ENCODE data around the gene DHX34. TPM values are rescaled to one million over a fixed set of nuclear protein-coding genes. Genes with fewer than 3 reads are reported as not detected.

Gene DHX34
- total and polyA plus RNA-seq, 2 donors from 2014 or later: 7.2 to 13.6 TPM

DNA sequence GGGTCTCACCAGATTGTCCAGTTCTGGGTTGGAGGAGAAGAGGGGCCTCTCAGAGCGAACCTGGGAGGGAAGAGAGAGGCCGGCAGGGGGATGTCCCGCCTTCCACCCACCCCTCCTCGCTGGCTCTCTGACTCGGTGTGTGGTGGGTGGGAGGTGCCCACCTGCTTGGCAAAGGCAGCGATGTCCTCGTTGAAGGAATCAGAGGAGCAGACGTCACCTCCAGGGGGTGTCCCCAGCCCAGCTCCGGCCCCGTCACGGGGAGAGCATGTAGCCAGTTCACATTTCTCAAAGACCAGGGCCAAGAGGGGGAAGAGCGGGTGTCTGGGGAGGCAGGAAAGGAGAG lies 67.5 kb downstream of the DHX34 start:
- no peak overlapping the region for H3K27ac ChIP-seq (ENCODE audit: low read depth in 2 of 2, low read length in 2 of 2)
- H3K9ac ChIP-seq (ENCODE audit: low read length in 3 of 3): no peak overlapping the region
- intact Hi-C loops (cut with DNase I): loop anchor here (10.0 kb wide), 1 partner anchor 122 kb away; no protein-coding TSS in a partner anchor
- H3K4me3 ChIP-seq (ENCODE audit: low read length in 3 of 3): no peak overlapping the region
- TF ChIP-seq, protein P1, sequence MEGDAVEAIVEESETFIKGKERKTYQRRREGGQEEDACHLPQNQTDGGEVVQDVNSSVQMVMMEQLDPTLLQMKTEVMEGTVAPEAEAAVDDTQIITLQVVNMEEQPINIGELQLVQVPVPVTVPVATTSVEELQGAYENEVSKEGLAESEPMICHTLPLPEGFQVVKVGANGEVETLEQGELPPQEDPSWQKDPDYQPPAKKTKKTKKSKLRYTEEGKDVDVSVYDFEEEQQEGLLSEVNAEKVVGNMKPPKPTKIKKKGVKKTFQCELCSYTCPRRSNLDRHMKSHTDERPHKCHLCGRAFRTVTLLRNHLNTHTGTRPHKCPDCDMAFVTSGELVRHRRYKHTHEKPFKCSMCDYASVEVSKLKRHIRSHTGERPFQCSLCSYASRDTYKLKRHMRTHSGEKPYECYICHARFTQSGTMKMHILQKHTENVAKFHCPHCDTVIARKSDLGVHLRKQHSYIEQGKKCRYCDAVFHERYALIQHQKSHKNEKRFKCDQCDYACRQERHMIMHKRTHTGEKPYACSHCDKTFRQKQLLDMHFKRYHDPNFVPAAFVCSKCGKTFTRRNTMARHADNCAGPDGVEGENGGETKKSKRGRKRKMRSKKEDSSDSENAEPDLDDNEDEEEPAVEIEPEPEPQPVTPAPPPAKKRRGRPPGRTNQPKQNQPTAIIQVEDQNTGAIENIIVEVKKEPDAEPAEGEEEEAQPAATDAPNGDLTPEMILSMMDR (IDR thresholded peaks at IDR 0.05; ENCODE audit: borderline replicate concordance, extremely low read depth, insufficient read depth): no peak
- H3K36me3 ChIP-seq (ENCODE audit: control insufficient read depth in 2 of 3, insufficient read depth in 3 of 3, low read length in 3 of 3): no peaks in the 10 kb centered on the region
- peak in 2 of 5 donors; percentile 53 to 65 for DNase-seq
- FAIRE-seq: no peak
- H3K9me3 ChIP-seq (ENCODE audit: control insufficient read depth in 2 of 3, insufficient read depth in 1 of 3, low read length in 3 of 3): no peaks in the 10 kb centered on the region
- peaks cover 10% of the 10 kb centered on the region for H3K27me3 ChIP-seq (ENCODE audit: control insufficient read depth, insufficient read depth, low read length)
- peaks cover 0 to 2% (median 0%) of the 10 kb centered on the region in 3 donors for H3K4me1 ChIP-seq (ENCODE audit: control insufficient read depth in 2 of 3, insufficient read depth in 2 of 3, low read depth in 1 of 3, low read length in 3 of 3)

DNA sequence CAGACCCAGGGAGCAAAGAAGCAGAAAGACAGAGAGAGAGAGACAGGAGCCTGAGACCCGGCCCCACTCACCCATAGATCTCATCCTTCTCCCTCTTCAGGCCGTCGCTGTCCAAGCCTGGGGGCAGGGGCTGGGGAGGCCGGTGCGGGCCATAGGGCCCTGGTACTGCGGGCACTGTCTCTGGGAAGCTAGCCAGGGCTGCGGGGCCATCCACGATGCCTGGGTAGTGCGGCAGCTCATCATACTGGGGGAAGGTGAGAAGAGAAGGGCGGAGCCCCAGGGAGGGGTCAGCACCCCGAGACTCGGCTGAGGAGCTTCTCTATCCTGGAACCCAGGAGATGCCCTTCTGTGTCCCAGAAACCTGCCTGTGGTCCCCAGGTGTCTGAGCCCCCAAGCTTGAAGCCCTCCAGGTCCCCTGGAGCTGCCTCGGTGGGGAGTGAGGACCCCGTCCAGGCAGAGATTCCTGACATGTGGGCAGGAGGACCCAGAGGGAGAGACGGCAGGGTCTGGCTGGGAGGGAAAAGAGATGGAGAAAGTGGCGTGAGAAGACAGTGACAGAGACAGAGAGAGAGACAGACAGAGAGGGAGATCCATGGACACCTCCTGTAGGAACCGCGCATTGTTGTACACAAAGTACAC lies 68.1 kb downstream of the DHX34 start:
- H3K4me1 ChIP-seq (ENCODE audit: control insufficient read depth in 2 of 3, insufficient read depth in 2 of 3, low read depth in 1 of 3, low read length in 3 of 3): peaks cover 0 to 2% (median 0%) of the 10 kb centered on the region in 3 donors
- H3K27ac ChIP-seq (ENCODE audit: low read depth in 2 of 2, low read length in 2 of 2): no peak overlapping the region
- DNase-seq: peak in 2 of 5 donors; percentile 47 to 60
- no peaks in the 10 kb centered on the region for H3K9me3 ChIP-seq (ENCODE audit: control insufficient read depth in 2 of 3, insufficient read depth in 1 of 3, low read length in 3 of 3)
- TF ChIP-seq, protein P1 (IDR thresholded peaks at IDR 0.05; ENCODE audit: borderline replicate concordance, extremely low read depth, insufficient read depth): no peak
- no peak for FAIRE-seq
- intact Hi-C loops (cut with DNase I): loop anchor here (10.0 kb wide), 1 partner anchor 122 kb away; no protein-coding TSS in a partner anchor
- H3K36me3 ChIP-seq (ENCODE audit: control insufficient read depth in 2 of 3, insufficient read depth in 3 of 3, low read length in 3 of 3): no peaks in the 10 kb centered on the region
- H3K4me3 ChIP-seq (ENCODE audit: low read length in 3 of 3): no peak overlapping the region
- H3K27me3 ChIP-seq (ENCODE audit: control insufficient read depth, insufficient read depth, low read length): peaks cover 10% of the 10 kb centered on the region
- H3K9ac ChIP-seq (ENCODE audit: low read length in 3 of 3): no peak overlapping the region

DNA sequence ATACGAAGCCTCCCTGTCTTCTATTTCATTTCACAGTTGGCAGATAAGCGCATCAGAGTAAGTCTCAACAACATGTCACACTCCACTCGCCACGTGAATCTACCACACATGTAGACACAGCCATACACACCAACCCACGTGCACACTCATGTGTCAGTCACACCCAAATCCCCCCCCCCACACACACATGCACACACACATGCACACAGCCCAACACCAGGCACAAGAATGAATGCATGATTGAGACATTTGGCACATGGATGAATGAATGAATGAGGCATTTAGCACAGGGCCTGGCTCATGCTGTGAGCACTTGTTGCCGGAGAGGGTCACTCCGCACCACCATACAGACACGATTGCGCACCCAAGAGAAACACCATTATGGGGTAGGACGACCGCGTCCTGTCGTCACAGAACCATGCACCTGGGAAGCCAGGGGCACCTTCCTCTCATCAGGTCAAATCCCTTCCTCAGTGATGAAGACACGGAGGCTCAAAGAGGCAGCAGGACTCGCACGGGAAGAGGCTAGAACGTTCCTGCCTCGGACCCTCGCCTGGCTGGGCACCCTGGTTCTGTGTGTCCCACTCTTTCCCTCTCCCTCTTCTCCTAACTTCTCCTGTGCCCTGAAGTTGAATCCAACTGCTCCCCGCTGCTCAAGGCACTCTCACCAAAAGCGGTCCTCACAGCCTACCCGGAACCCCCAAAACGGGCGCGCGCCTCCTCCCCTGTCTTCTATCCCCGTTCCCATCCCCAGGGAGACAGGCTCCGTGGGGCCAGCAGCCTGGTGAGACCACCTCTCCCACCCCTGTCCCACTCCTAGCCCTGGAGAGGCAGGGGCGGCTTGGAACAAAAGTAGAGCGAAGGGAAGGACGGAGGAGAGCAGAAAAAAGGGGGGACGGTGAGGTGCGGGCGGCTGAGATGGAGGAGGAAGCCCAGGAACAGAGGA lies 68.9 kb downstream of the DHX34 start:
- FAIRE-seq (no peak), DNase-seq (peak in 3 of 5 donors; percentile 16 to 65 (median 58))
- Histone ChIP-seq H3K4me3 (ENCODE audit: low read length in 3 of 3) (peak overlapping the region in 2 of 3 donors; percentile 1 to 17), H3K27me3 (ENCODE audit: control insufficient read depth, insufficient read depth, low read length) (peaks cover 18% of the 10 kb centered on the region), H3K36me3 (ENCODE audit: control insufficient read depth in 2 of 3, insufficient read depth in 3 of 3, low read length in 3 of 3) (no peaks in the 10 kb centered on the region), H3K9ac (ENCODE audit: low read length in 3 of 3) (no peak overlapping the region), H3K9me3 (ENCODE audit: control insufficient read depth in 2 of 3, insufficient read depth in 1 of 3, low read length in 3 of 3) (no peaks in the 10 kb centered on the region), H3K27ac (ENCODE audit: low read depth in 2 of 2, low read length in 2 of 2) (no peak overlapping the region), H3K4me1 (ENCODE audit: control insufficient read depth in 2 of 3, insufficient read depth in 2 of 3, low read depth in 1 of 3, low read length in 3 of 3) (peaks cover 0 to 2% (median 0%) of the 10 kb centered on the region in 3 donors)
- TF ChIP-seq, protein P1 (IDR thresholded peaks at IDR 0.05; ENCODE audit: borderline replicate concordance, extremely low read depth, insufficient read depth): no peak
- intact Hi-C loops (cut with DNase I): loop anchor here (10.0 kb wide), 1 partner anchor 123 kb away; no protein-coding TSS in a partner anchor
